MM.1S (cell line): ENCODE data around the gene WDR64.
A peak's percentile ranks its signal among the peaks of the same experiment; 100 is the strongest.

Experiments used
- DNase-seq: peaks from one replicate; pipeline ENCODE4 v3.0.0-alpha.2; 2015
- H2AFZ ChIP-seq: fragments of 300-600 bp; sonication (generic); 2 replicates; pipeline ENCODE4 v1.6.0; 2016; ENCODE audit warnings: antibody characterized with exemption, low read length
- H3F3A ChIP-seq: fragments of 300-600 bp; sonication (generic); 2 replicates; pipeline ENCODE4 v1.6.1; 2016; ENCODE audit warnings: mild to moderate bottlenecking, antibody characterized with exemption, low read length, moderate library complexity, mixed read lengths; ENCODE audit not compliant: insufficient read depth
- H3K27ac ChIP-seq: fragments of 300-600 bp; sonication (generic); 2 replicates; pipeline ENCODE4 v1.5.1; 2016; ENCODE audit warnings: mild to moderate bottlenecking, low read length
- H3K27me3 ChIP-seq: fragments of 300-600 bp; sonication (generic); replicated peaks from 2 replicates; pipeline ENCODE4 v1.6.0; 2016; ENCODE audit warnings: low read length; ENCODE audit not compliant: insufficient read depth
- H3K36me3 ChIP-seq: fragments of 300-600 bp; sonication (generic); replicated peaks from 2 replicates; pipeline ENCODE4 v1.6.1; 2016; ENCODE audit warnings: mild to moderate bottlenecking, low read length, mixed read lengths; ENCODE audit not compliant: insufficient read depth
- H3K4me1 ChIP-seq: fragments of 300-600 bp; sonication (generic); 2 replicates; pipeline ENCODE4 v1.6.1; 2016; ENCODE audit warnings: low read length, mixed read lengths
- H3K4me2 ChIP-seq: fragments of 300-600 bp; sonication (generic); 2 replicates; pipeline ENCODE4 v1.6.0; 2016; ENCODE audit warnings: low read depth, low read length
- H3K4me3 ChIP-seq: fragments of 300-600 bp; sonication (generic); 2 replicates; pipeline ENCODE4 v1.5.1; 2016; ENCODE audit warnings: low read length, mixed read lengths
- H3K79me2 ChIP-seq: fragments of 300-600 bp; sonication (generic); 2 replicates; pipeline ENCODE4 v1.6.1; 2016; ENCODE audit warnings: mixed run types, low read length, mixed read lengths
- H3K9ac ChIP-seq: fragments of 300-600 bp; sonication (generic); 2 replicates; pipeline ENCODE4 v1.6.1; 2016; ENCODE audit warnings: low read length, mixed read lengths
- H3K9me2 ChIP-seq: fragments of 300-600 bp; sonication (generic); replicated peaks from 2 replicates; pipeline ENCODE4 v1.6.1; 2016; ENCODE audit warnings: mild to moderate bottlenecking, low read length, mixed read lengths; ENCODE audit not compliant: insufficient read depth
- H3K9me3 ChIP-seq: fragments of 300-600 bp; sonication (generic); replicated peaks from 2 replicates; pipeline ENCODE4 v1.6.1; 2016; ENCODE audit warnings: mild to moderate bottlenecking, low read length, mixed read lengths; ENCODE audit not compliant: insufficient read depth
- H4K20me1 ChIP-seq: fragments of 300-600 bp; sonication (generic); 2 replicates; pipeline ENCODE4 v1.6.1; 2016; ENCODE audit warnings: mild to moderate bottlenecking, low read length, moderate library complexity, mixed read lengths; ENCODE audit not compliant: insufficient read depth
- EZH2 ChIP-seq: fragments of 300-600 bp; sonication (generic); optimal IDR thresholded peaks from 2 replicates; pipeline ENCODE3; 2017; ENCODE audit warnings: low read depth, mild to moderate bottlenecking, antibody characterized with exemption, low read length, mixed read lengths
- EZH2phosphoT487 ChIP-seq: fragments of 300-600 bp; sonication (generic); IDR thresholded peaks from 2 replicates; pipeline ENCODE4 v1.6.1; 2018; ENCODE audit warnings: antibody characterized with exemption, low read length
- TF ChIP-seq, protein P1 (sequence below): fragments of 300-600 bp; sonication (generic); IDR thresholded peaks from 2 replicates; pipeline ENCODE4 v1.5.1; 2016; ENCODE audit warnings: antibody characterized with exemption, low read length, mixed read lengths

WDR64 gene

DNA sequence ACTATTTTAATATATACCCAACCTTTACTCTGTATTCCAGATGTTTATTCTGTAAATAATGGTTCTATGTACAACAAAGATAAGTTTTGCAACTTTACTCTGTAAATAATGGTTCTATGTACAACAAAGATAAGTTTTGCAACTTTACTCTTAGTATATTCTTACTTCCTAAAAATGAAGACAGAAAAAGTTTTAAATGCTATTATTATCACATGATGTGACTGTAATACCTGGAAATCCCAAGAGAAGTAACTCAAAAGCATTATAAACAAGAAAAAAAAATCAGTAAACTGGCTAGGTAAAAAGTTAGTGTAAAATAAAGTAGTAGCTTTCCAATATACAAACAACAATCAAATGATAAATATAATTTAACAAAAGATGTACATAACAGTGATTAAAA, 177.4 kb downstream of the WDR64 start:
- Histone ChIP-seq H3K9me3 (no peaks in the 10 kb centered on the region), H3K27ac (no peak overlapping the region), H3K4me3 (no peak overlapping the region), H3K27me3 (no peaks in the 10 kb centered on the region), H3K4me2 (no peak overlapping the region), H2AFZ (no peak overlapping the region), H4K20me1 (no peaks in the 10 kb centered on the region), H3K9me2 (no peaks in the 10 kb centered on the region), H3K36me3 (no peaks in the 10 kb centered on the region), H3K4me1 (no peaks in the 10 kb centered on the region), H3K9ac (no peak overlapping the region), H3F3A (no peaks in the 10 kb centered on the region), H3K79me2 (no peaks in the 10 kb centered on the region)
- no peak for DNase-seq
- no peak for TF ChIP-seq EZH2
- TF ChIP-seq, protein P1, sequence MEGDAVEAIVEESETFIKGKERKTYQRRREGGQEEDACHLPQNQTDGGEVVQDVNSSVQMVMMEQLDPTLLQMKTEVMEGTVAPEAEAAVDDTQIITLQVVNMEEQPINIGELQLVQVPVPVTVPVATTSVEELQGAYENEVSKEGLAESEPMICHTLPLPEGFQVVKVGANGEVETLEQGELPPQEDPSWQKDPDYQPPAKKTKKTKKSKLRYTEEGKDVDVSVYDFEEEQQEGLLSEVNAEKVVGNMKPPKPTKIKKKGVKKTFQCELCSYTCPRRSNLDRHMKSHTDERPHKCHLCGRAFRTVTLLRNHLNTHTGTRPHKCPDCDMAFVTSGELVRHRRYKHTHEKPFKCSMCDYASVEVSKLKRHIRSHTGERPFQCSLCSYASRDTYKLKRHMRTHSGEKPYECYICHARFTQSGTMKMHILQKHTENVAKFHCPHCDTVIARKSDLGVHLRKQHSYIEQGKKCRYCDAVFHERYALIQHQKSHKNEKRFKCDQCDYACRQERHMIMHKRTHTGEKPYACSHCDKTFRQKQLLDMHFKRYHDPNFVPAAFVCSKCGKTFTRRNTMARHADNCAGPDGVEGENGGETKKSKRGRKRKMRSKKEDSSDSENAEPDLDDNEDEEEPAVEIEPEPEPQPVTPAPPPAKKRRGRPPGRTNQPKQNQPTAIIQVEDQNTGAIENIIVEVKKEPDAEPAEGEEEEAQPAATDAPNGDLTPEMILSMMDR, result no peak

DNA sequence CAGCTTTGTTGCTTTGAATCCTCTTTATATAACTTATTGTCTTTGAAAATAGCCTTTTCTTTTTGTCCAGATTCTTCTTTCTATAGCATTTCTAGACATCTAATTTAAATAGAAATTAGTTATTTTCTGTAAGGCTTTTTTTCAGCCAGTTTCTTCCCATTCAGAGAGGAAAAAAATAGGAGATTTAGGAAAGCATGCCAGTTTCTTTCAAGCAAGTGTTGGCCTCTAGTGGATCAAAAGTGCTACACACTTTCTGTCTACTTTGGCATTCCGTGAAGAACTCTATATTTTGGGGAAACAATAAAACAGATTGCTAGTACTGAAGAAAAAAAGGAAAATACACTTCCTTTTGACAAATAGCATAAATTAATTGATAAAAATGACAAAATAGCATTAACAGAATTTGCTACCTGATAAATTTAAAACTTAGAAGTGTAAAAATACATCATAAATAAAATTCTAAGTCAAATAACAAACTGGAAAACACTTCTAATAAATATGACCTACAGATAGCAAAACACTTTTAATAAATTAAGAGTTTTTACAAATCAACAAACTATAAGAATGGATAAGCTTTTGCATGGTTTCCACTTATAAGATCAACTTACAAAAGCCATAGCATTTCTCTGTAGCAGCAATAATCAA, 182.8 kb downstream of the WDR64 start:
- Histone ChIP-seq H2AFZ (no peak overlapping the region), H3K27ac (no peak overlapping the region), H3K9me3 (no peaks in the 10 kb centered on the region), H3K27me3 (no peaks in the 10 kb centered on the region), H3K36me3 (no peaks in the 10 kb centered on the region), H3K4me1 (peaks cover 11% of the 10 kb centered on the region), H3K4me2 (no peak overlapping the region), H3F3A (no peaks in the 10 kb centered on the region), H3K9ac (no peak overlapping the region), H4K20me1 (no peaks in the 10 kb centered on the region), H3K79me2 (no peaks in the 10 kb centered on the region), H3K4me3 (no peak overlapping the region), H3K9me2 (no peaks in the 10 kb centered on the region)
- TF ChIP-seq EZH2phosphoT487 (no peak), EZH2 (no peak)
- TF ChIP-seq, protein P1, result peak; percentile 77
- DNase-seq, result peak; percentile 46

DNA sequence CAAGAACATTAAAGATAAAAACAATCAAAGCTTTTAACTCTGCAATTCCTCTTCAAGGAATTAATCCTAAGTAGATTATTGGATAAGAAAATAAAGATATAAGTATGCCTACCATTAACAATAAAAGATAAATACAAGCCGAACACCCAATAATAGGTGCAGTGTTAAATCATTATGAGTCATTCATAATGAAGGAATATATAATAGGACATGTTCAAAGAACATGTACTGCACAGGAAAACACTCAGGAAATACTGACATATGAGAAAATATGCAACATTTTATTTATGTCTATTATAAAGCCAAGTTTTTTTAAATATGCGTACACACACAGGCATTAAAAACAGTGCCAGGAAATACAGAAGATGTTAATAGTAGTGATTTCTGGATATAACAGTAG, 184.9 kb downstream of the WDR64 start:
- Histone ChIP-seq H4K20me1 (no peaks in the 10 kb centered on the region), H2AFZ (no peak overlapping the region), H3K4me3 (no peak overlapping the region), H3K9ac (no peak overlapping the region), H3K79me2 (no peaks in the 10 kb centered on the region), H3K27me3 (no peaks in the 10 kb centered on the region), H3K9me2 (no peaks in the 10 kb centered on the region), H3K36me3 (no peaks in the 10 kb centered on the region), H3K9me3 (no peaks in the 10 kb centered on the region), H3K27ac (no peak overlapping the region), H3K4me1 (peaks cover 17% of the 10 kb centered on the region), H3K4me2 (no peak overlapping the region), H3F3A (no peaks in the 10 kb centered on the region)
- no peak for DNase-seq
- TF ChIP-seq, protein P1, result no peak
- TF ChIP-seq EZH2phosphoT487, result no peak
- TF ChIP-seq EZH2, result no peak
